ENCODE measurements around the gene C16orf86.

DNA sequence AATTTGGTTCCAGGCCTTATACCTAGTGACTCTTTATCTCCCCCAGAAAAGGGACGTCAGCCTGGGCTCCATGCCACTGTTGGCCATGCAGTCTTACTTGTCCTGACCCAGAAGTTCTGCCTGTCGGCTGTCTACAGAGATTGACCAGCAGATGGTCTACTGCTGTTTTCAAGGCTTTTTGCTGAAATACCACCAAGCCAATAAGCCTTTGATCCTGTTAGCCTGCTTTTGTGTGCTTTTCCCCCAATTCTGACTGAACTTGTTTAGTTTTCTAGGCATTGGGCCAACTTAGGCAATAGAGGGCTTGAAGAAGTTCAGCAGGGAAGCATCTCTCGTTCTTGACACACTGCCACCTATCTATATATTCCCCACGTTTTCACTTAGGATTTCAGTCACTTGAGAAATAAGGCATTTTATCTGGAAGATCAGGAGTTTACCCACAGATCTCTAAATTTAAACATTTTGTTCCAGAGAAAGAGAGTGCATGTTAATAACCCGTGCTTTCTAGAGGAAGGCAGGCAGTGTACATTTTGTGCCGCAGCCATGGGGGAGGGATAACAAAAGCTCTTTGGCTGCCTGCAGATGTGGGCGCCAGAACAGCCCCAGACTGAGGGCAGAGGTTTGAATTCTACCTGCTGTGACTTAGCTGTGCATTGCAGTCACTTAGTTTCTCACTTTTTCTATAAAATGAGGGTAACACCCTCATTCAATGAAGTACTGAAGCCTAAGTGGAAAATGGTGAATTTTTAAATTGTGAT lies 34.0 kb upstream of the C16orf86 start:
- TF ChIP-seq, protein P1, sequence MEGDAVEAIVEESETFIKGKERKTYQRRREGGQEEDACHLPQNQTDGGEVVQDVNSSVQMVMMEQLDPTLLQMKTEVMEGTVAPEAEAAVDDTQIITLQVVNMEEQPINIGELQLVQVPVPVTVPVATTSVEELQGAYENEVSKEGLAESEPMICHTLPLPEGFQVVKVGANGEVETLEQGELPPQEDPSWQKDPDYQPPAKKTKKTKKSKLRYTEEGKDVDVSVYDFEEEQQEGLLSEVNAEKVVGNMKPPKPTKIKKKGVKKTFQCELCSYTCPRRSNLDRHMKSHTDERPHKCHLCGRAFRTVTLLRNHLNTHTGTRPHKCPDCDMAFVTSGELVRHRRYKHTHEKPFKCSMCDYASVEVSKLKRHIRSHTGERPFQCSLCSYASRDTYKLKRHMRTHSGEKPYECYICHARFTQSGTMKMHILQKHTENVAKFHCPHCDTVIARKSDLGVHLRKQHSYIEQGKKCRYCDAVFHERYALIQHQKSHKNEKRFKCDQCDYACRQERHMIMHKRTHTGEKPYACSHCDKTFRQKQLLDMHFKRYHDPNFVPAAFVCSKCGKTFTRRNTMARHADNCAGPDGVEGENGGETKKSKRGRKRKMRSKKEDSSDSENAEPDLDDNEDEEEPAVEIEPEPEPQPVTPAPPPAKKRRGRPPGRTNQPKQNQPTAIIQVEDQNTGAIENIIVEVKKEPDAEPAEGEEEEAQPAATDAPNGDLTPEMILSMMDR (IDR thresholded peaks at IDR 0.05): no peak
- TF ChIP-seq POLR2AphosphoS5 (IDR thresholded peaks at IDR 0.05) (no peak), EP300 (IDR thresholded peaks at IDR 0.05) (no peak), POLR2A (IDR thresholded peaks at IDR 0.05) (no peak)
